NCI-H446 treated with DMSO at 0.1 percent for 48 hours (cell line): ENCODE results near the gene SLC38A6.

Experiments
- DNase-seq: peaks from one replicate; lab custom pipeline; 2025; lab: John Stamatoyannopoulos, UW

Gene SLC38A6

DNA sequence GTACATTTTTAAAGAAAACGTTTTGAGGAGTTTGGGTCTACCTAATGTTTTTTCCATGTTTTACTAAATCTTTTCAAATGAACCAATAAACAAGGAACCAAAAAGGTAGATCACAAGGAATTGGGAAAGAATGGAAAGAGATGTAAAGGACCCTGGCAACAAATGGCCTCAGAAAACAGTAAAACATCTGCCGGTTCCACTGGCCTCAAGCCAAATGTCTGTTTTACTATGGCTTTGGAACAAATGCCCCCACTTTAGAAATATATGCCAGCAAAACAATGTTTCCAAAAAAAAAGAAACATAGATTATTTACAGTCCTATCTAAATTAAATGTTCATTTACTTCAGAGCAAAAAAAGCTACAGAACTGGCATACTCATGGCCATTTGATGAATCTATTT is 3.2 kb upstream of the SLC38A6 start:
- DNase-seq: no peak

DNA sequence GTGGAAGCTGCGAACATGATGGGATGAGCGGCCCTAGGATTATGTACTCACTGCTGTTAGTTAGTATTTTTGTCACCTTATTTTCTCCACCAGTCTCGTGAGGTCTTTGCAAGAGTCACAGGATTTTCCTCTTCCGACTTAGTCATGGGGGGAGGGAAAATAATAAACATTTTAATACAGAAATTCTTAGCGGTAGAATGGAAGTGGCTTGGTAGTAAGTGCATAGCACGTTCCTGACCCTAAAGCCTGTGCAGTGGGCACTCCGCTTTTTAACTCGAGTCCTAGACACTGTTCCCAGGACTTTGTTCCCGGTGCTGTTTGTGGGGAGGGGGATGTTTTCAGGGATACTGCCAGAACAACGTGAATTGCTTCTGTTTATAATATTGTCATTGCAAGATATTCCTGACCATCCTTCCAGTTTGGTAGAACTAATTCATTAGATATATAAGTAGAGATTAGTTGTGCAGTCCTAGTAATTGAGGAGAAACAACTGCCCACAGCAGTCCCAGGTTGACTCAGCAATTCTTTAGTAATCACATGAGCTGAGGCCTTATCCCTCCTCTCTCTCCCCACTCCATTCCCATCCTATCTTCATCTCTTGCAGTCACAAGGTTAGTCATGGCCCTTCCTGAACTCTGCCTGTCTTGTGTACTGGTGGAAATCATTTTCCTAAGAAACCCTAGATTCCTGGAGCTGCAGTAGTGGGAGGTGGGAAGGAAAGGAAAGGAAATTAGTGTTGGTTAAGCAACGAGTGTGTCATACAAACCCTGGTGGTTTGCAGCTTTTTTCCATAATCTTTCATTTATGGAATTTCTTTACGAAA is 799 bp downstream of the SLC38A6 start:
- DNase-seq: no peak

DNA sequence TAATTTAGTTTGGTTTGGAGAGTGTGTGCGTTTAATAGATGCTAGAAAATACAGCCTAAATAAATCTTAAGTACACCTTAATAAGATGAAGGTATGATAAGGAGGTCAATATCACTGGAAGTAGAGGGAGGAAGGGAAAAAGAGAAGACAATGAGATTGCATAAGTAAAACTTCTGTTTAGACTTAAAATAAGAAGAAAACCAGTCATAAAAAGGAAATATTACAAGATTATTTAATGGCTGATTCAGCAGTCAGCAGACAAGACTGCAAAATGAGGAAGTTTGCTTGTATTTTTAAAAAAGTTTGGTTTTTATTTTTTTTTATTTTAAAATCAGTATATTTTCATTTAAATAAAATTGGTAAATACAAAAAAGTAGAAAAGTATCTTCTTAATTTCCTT is 3.2 kb downstream of the SLC38A6 start:
- no peak for DNase-seq

- no peak for DNase-seq
Observed at GRCh38 chr14:60986500-60986899, 5.5 kb downstream of the SLC38A6 start.

DNA sequence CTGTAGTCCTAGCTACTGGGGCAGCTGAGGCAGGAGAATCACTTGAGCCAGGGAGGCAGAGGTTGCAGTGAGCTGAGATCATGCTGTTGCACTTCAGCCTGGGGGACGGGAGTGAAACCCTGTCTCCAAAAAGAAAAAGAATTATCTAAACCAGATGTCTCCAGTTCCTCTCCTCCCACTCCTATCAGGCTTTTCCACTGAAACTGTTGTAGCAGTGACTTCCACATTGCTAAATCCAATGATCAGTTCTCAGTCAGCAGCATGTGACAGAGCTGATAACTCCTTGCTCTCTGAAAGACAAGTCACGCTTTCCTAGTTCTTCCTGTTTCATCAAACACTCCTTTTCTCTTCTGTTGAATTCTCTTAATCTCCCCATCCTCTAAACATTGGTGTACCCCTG is 8.6 kb downstream of the SLC38A6 start:
- no peak for DNase-seq

DNA sequence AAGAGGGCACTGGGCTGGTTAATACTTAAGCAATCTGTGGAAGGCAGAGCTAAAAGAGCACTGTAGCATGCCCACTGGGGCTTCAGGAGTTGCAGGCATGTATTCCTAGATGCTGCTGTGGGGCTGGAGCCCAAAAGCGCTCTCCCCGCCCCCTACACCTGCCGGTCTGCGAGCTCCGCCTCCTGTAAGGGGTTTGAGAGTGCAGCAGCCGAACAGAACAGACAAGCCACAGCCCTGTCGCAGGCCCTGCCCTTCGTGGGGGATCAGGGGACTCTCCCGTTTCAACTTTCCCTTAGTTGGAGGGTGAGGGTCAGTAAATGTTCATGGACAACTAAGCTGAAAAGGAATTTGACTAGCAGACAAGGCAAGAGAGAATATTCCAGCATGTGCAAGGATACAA is 17.6 kb downstream of the SLC38A6 start:
- no peak for DNase-seq

DNA sequence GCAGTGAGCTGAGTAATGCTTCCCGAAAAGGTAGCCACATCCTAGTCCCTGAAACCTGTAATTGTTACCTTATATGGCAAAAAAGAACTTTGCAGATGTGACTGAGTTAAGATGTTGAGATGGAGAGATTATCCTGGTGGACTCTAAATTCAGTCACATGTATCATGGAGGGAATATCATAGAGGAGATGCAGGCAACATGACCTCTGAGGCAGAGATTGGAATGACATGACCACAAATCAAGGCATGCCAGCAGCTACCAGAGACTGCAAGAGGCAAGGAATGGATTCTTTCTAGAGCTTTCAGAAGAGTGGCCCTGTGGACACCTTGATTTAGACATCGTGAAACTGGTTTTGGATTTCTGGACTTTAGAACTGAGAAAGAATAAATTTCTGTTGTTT is 18.5 kb downstream of the SLC38A6 start:
- DNase-seq: no peak

- DNase-seq: no peak
Observed at GRCh38 chr14:61003571-61003970, 22.5 kb downstream of the SLC38A6 start.

DNA sequence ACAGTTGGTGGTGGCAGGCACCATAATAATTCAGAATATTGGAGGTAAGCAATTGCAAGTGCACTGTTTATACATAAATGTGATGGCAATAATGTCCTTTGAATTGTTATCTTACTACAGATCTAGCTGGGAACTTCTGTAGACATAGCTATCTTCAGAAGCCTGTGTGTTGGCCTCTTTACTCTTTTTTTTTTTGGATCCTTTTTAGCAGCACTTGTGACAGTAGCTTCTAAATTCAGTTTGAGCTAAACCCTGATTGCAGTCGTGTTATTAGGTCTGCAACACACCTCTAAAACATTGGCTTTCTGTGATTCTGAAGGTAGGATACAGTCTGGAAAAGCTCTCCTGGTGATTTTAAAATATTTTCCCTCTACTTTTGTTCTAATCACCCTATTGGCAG is 38.5 kb downstream of the SLC38A6 start:
- DNase-seq: no peak

GRCh38 chr14:61025251-61026223 is 44.5 kb downstream of the SLC38A6 start:
- peak; percentile 56 for DNase-seq

- no peak for DNase-seq
Observed at GRCh38 chr14:61026526-61026925, 45.5 kb downstream of the SLC38A6 start.

- no peak for DNase-seq
Observed at GRCh38 chr14:61031026-61031425, 50.0 kb downstream of the SLC38A6 start.

DNA sequence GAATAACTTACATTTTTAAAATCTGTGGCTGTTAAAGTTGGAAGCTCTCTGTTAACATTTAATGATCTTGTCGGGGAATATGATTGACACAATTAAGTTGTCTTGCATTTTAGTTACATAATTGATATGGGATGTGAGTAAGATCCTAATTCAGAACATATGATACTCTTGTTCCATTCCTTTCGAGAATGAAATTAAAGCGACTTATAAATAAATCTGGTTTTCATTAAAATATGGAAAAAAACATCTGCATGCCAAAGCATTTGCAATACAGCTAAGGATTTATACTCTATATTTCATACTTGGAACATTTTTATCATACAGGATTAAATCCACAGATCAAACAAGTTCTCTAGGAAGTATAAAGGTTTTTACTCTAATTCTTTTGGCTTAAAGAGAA is 52.0 kb downstream of the SLC38A6 start:
- DNase-seq: no peak

GRCh38 chr14:61033855-61034254 is 52.8 kb downstream of the SLC38A6 start:
- DNase-seq: no peak

- no peak for DNase-seq
Observed at GRCh38 chr14:61034416-61035120, 53.5 kb downstream of the SLC38A6 start.

GRCh38 chr14:61037215-61037614 is 56.2 kb downstream of the SLC38A6 start:
- DNase-seq: no peak

DNA sequence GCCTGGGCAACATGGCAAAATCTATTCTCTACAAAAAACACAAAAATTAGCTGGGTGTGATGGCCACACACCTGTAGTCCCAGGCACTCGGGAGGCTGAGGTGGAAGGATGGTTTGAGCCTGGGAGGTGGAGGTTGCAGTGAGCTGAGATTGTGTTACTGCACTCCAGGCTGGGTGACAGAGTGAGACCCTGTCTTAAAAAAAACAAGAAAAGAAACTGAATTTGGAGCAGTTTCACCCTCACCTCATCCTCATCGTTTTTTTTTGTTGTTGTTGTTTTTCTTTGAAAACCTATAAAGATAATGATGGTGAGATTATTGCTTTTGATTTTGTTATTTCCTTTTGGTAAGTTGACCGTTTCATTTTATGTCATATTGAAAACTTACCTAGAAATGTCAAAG is 60.7 kb downstream of the SLC38A6 start:
- DNase-seq: no peak

- no peak for DNase-seq
Observed at GRCh38 chr14:61042220-61042619, 61.2 kb downstream of the SLC38A6 start.

GRCh38 chr14:61043506-61043905 is 62.5 kb downstream of the SLC38A6 start:
- DNase-seq: no peak

- no peak for DNase-seq
Observed at GRCh38 chr14:61047021-61047420, 66.0 kb downstream of the SLC38A6 start.

DNA sequence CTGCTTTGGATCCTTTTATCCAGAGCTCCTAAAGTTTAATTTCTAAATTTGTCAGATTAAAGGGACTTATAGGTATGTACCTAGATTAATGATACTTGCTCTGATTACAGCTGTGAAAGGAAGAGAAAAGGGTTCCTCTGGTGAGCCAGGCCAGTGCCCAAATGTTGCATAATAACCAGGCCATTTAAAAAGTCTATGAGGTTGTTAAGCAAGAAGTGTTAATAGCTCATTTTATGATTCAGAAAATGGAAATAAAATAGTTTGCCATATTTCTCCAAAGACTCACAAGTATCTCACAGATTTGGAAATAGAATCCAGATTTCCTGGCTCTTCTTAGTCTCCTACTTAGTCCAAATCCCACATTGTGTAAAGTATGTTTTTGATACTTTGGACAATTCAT is 67.6 kb downstream of the SLC38A6 start:
- DNase-seq: no peak

DNA sequence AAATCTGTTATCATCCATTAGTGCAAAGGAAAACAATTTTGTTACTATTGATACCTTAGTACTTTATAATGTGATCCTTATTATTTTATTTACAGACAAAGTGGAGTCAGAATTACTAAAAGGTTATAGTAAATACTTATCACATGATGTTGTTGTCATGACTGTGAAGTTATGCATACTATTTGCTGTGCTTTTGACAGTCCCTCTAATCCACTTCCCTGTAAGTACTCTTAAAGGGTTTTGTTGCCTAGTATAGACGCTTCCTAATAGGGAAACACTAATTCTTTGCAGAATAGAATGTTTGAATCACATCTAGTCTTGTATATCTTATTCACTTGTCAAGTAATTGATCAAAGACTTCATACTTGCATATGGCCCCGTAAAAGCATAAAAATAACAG is 69.4 kb downstream of the SLC38A6 start:
- DNase-seq: no peak
